Measurements from ENCODE around the gene FAM181B.

The FAM181B gene

DNA sequence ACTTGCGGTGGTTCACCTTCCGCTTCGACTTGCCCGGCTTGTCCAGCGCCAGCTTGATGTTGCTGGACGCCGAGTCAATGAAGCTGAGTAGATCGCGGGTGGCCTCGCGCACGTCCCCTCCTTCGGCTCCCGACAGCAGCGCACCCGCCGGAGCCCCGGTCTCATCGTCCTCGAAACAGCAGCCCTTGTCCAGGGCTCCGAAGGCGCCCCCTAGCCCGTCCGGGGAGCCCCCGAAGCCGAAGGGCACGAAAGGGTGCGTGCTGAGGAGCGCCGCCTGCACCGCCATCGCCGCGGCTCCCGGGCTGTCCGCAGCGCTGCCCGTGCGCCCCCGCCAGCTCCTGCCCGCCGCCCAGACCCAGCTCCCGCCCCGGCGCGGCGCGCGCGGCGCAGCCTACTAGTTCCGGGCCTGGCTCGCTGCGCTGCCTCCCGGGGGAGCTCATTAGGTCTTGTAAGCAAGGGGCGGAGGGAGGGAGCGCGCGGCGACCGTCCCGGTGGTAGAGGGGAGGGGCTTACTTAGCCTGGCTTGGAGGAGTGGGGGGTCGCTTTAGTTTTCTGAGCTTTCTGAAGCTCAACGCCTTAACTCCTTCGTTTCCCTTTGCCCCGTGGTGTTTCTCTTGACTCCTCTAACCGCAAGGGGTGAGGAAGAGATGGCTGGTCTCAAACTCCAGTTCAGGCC lies at the start of gene FAM181B:
FAM181B (minus strand) TSS at position 421 of the 676 bp plus-strand sequence; CDS start at position 286, 135 bp downstream.
- DNase-seq, result peak; percentile 26 to 55

GRCh38 chr11:82782825-82783374 lies 49.2 kb upstream of the FAM181B start:
- no peak for DNase-seq

GRCh38 chr11:82778776-82779175 lies 45.1 kb upstream of the FAM181B start:
- DNase-seq, result no peak

DNA sequence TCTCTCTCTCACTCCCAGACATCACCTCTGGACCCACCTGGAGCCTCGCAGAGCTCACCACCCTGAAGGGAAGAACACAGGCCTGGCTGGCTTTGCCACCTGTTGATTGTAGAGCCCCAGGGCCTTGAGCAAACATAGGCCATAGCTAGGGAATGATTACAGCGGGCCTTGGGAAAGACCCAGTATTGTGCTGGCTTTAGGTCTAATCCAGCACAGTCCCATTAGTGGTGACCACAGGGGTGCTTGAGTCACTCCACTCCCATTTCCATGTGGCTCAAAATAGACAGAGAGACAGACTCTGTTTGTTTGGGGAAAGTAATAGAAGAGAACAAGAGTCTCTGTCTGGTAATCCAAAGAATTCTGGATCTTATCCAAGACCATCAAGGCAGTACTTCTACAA lies 42.7 kb upstream of the FAM181B start:
- DNase-seq, result no peak

GRCh38 chr11:82775736-82776346 lies 42.2 kb upstream of the FAM181B start:
- DNase-seq, result peak in 1 of 2 donors; percentile 37

DNA sequence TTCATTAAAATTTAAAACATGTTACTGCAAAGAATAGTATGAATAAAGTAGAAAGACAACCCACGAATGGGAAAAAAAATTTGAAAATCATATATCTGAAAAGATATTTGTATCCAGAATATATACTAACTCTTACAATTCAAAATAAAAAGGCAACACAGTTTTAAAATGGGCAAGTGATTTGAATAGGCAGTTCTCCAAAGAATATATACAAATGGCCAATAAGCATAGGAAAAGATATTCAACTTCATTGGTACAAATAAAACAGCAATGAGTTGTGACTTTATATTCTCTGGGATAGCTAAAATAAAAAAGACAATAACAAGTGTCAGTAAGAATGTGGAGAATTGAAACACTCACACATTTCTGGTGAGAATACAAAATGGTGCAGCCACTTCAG lies 41.6 kb upstream of the FAM181B start:
- no peak for DNase-seq

- DNase-seq, result no peak
These were observed 38.1 kb upstream of the FAM181B start for GRCh38 chr11:82771781-82772180.

DNA sequence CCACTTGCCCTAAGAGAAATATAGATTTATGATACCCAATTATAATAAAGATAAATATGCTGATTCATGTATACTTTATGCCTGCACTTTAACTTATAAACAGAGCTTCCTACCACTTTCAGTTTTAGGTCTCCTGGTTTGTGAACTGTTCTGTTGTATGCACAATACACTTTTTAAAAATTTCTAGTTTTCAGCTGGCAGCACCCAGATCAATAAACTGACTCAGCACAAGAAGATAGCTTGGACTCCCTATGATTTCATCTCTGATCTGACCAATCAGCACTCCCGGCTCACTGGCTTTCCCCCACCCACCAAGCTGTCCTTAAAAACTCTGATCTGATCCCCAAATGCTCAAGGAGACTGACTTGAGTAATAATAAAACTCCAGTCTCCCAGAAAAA lies 33.5 kb upstream of the FAM181B start:
- no peak for DNase-seq

GRCh38 chr11:82765466-82766034 lies 31.9 kb upstream of the FAM181B start:
- no peak for DNase-seq

GRCh38 chr11:82763167-82763566 lies 29.5 kb upstream of the FAM181B start:
- no peak for DNase-seq

DNA sequence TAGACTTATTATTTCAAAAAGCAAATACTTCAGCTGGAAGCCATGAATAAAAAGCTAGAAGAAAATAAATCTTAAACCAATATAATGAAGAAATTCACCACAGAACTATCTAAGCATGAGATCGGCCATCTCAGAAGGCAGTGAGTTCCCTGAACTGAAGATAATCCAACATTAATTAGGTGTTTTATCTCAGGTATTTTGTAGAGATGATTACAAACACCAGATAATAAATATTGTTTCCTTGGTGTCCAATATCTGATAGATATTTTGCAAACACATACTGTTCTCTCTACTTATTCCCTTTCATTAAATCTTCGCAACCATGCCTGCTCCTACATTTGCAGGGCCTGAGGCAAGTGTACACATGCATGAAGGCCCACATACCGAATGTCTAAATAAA lies 26.0 kb upstream of the FAM181B start:
- no peak for DNase-seq

DNA sequence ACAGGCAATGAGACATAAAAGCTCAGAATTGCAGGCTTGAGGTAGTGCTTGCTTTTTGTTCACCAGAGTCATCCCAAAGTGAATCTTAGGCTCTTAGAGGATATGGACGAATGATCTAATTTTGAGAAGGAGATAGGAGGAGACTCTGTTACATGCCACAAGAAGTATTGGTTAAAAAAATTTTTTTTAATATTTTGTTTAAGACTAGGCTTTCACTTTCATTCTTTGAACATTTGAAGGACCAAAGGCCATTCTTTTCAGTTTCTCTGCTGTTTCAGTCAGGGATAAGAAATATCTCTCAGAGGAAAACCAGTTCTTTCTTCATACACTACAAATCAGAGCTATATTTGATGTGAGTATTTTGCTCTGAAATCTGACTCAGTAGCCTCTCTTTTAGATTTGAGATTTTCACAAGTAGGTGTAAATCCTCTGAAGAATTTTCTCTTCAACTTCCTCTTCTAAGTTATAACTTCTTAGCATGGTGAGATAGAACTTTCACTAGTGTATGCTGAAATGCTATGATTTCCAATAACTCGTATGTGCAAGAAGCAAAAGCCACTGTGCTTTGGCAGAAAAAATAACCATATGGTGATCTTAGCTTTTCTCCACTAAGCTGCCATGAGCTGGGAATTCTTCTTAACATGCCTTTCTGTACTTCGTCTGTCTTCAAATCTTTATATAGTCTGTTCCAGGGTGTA lies 24.1 kb upstream of the FAM181B start:
- DNase-seq, result no peak

DNA sequence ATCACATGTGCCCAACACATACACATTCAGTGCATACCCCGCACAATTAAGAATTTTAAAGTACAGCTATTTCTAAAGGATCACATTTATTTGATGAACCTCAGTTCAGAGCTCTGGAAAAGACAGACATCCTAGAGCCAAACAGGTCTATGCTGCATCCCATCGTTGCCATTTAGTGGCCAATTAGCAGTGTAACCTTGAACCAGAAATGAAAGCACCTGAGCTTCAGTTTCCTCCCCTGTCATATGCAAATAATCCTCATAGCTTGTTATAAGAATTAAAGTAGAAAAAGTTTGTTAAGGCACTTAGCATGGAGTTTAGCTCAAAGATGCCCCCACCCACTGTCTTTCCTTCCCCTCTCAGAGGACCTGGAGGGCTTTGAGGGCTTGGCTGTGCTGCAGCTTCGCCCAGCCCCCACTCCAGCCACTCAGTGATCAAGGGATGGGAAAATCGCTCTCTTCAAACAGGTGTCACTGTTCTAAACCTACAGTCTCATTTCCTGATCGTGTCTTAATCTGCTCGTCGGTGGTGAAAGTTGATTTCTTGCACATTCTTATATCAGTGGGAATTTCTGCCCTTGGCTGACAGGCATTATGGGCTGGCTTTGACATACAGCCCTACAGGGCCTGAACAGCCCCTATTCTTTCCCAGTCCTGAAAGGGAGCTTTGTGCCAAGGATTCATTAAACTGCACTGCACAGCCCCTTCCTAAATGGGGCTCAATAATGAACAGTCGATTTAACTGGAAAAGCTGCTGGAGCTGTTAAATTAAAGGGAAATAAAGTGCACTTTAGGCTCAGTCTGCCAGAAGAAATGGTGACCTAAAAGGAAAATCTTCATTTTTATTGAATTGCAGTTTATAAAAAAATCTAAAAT lies 23.3 kb upstream of the FAM181B start:
- no peak for DNase-seq

DNA sequence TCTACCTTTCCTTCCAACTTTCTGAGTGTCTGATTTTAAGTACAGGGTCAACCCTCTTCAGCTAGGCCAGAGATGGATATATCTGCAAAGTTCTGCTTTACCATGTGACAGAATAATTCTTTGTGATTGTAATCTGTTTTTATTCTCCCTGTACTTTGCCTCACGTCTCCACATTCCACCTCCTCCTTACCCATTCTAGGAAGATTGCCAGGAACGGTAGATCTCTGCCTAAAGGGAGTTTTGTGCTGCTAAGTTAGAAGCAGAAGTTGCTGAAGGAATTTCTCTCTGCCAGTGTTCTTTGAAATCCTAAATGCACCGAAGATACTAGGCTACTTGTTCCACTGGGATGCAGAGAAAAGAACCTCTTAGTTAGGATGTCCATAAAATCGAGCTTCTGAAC lies 20.7 kb upstream of the FAM181B start:
- DNase-seq, result no peak

GRCh38 chr11:82753921-82754320 lies 20.3 kb upstream of the FAM181B start:
- DNase-seq, result no peak

GRCh38 chr11:82752801-82753200 lies 19.1 kb upstream of the FAM181B start:
- DNase-seq, result no peak

- peak in 1 of 2 donors; percentile 14 for DNase-seq
These were observed 17.0 kb upstream of the FAM181B start for GRCh38 chr11:82750643-82751139.

DNA sequence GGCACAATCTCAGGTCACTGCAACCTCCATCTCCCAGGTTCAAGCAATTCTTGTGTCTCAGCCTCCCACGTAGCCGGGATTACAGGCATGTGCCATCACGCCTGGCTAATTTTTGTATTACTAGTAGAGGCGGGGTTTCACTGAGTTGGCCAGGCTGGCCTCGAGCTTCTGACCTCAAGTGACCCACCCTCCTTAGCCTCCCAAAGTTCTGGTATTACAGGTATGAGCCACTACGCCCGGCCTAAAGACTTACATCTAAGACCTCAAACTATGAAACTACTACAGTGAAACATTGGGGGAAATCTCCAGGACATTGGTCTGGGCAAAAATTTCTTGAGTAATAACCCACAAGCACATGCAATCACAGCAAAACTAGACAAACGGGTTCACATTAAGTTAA lies 13.8 kb upstream of the FAM181B start:
- DNase-seq, result no peak

- DNase-seq, result no peak
These were observed 4.4 kb upstream of the FAM181B start for GRCh38 chr11:82738091-82738490.

DNA sequence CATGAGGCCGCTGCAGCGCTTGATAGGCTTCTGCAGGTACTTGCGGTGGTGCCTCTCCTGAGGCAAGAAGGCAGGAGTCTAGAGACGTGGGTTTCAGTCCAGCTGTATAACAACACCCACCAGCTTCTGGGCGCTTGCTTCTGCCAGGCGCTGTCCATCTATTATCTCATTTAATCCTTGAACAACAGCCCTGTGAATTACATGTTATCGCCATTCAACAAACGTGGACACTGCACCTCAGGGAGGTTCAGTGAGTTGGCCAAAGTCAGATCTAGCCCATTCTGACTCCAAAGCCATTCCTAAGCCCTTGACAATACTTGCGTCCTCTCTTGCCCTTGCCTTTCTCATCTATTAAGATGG lies 436 bp upstream of the FAM181B start:
- no peak for DNase-seq

GRCh38 chr11:82732734-82733443 lies 775 bp downstream of the FAM181B start:
- peak in 1 of 2 donors; percentile 31 for DNase-seq

DNA sequence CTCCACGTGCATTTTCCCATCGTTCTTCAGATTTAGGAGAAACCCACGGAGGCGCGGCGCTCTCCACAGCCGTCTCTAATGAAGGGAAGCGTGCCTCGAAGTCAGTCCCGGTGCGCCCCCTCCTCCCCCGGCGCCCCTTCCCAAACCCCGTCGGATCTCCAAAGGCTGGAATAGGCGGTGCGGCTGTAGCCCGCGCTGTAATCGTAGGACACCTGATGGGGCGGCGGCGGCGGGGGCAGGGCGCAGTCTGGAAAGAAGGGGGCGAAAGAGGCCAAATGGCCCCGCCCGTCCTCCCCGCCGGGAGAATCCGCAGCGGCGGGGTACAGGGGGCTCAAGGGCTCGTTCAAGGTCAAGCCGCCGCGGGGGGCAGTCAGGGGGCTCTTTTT lies 1.3 kb downstream of the FAM181B start:
- DNase-seq, result no peak

All from stimulated activated CD4-positive, alpha-beta T cell treated with anti-CD3 and anti-CD28 coated beads, Interleukin-2, amount 100 ng/mL, for 24 hours (primary cell).